ENCODE data around the gene KDM5B. TPM values are rescaled to one million over a fixed set of nuclear protein-coding genes. Genes with fewer than 3 reads are reported as not detected.

Gene KDM5B
- total and polyA plus RNA-seq, 2 experiments from 2014 or later: 141 to 165 TPM

DNA sequence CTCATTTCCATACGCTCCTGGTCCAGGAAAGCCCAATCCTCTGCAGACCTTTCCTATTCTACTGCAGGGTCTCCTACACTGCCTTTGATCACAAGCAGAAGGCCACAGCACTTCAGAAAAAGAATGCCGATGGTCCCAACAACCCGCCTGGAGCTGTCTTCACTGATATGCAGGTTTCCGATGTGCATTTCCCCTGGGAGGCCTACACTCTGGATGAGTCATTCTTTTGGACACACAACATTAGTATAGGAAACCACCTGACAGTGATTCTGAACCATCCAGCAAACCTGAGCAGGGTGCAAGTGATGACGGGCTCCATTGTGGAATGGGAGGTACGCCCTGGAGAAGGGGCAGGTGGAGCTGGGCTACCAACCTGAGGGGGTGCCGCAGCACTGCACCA lies 17.5 kb upstream of the KDM5B start:
- TF ChIP-seq, protein P1, sequence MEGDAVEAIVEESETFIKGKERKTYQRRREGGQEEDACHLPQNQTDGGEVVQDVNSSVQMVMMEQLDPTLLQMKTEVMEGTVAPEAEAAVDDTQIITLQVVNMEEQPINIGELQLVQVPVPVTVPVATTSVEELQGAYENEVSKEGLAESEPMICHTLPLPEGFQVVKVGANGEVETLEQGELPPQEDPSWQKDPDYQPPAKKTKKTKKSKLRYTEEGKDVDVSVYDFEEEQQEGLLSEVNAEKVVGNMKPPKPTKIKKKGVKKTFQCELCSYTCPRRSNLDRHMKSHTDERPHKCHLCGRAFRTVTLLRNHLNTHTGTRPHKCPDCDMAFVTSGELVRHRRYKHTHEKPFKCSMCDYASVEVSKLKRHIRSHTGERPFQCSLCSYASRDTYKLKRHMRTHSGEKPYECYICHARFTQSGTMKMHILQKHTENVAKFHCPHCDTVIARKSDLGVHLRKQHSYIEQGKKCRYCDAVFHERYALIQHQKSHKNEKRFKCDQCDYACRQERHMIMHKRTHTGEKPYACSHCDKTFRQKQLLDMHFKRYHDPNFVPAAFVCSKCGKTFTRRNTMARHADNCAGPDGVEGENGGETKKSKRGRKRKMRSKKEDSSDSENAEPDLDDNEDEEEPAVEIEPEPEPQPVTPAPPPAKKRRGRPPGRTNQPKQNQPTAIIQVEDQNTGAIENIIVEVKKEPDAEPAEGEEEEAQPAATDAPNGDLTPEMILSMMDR (IDR thresholded peaks at IDR 0.05; ENCODE audit: low read depth, low read length): no peak
- Histone ChIP-seq H3K27me3 (no peaks in the 10 kb centered on the region), H3K36me3 (no peaks in the 10 kb centered on the region), H3K27ac (no peak overlapping the region), H3K9me3 (ENCODE audit: low read depth) (no peaks in the 10 kb centered on the region), H3K4me3 (no peak overlapping the region), H3K4me1 (ENCODE audit: low read depth) (peaks cover 8% of the 10 kb centered on the region)
- peak in 1 of 2 donors; percentile 20 for DNase-seq (ENCODE audit: low read depth in 1 of 2, low spot score in 1 of 2)

DNA sequence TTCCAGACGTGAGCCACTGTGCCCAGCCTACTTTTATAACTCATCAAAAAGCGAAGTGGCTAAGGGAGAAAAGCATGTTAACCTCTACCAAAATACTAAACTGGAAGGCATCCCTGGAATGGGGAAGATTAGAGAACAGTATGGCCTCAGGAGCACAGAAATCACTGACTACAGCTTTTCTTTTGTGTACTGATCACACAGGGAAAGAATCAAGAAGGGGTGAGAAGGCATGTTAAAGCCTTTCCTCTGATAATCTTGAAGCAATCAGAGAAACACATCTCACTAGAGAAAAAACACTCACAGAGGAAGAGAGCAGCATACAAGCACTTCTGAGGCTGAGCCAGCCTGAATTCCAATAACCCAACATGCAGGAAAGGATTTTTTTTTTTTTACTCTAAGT lies 13.2 kb upstream of the KDM5B start:
- Histone ChIP-seq H3K27me3 (no peaks in the 10 kb centered on the region), H3K9me3 (ENCODE audit: low read depth) (no peaks in the 10 kb centered on the region), H3K4me1 (ENCODE audit: low read depth) (peaks cover 8% of the 10 kb centered on the region), H3K36me3 (no peaks in the 10 kb centered on the region), H3K27ac (peak overlapping the region; percentile 81), H3K4me3 (no peak overlapping the region)
- peak; percentile 11 to 45 for DNase-seq (ENCODE audit: low read depth in 1 of 2, low spot score in 1 of 2)
- TF ChIP-seq, protein P1 (IDR thresholded peaks at IDR 0.05; ENCODE audit: low read depth, low read length): no peak

DNA sequence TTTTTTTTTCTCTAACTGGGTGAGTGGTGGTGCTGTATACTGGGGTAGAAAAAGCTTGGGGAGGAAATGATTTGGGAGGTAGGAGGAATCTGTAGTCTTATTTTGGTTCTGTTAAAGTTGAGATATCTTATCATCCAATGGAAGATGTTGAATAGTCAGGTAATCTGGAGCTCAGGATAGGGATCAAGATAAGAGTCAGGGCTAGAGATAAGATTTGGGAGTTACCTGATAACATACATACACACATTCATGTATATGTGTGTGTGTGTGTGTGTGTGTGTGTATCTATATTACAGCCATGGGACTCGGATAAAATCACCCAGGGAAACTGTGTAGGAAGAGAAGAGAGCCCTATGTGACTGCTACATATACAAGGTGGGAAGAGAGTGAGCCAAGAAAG lies 10.6 kb upstream of the KDM5B start:
- TF ChIP-seq, protein P1 (IDR thresholded peaks at IDR 0.05; ENCODE audit: low read depth, low read length): no peak
- peaks cover 8% of the 10 kb centered on the region for H3K4me1 ChIP-seq (ENCODE audit: low read depth)
- H3K27me3 ChIP-seq: no peaks in the 10 kb centered on the region
- no peak overlapping the region for H3K27ac ChIP-seq
- no peaks in the 10 kb centered on the region for H3K36me3 ChIP-seq
- H3K9me3 ChIP-seq (ENCODE audit: low read depth): no peaks in the 10 kb centered on the region
- no peak for DNase-seq (ENCODE audit: low read depth in 1 of 2, low spot score in 1 of 2)
- H3K4me3 ChIP-seq: no peak overlapping the region

DNA sequence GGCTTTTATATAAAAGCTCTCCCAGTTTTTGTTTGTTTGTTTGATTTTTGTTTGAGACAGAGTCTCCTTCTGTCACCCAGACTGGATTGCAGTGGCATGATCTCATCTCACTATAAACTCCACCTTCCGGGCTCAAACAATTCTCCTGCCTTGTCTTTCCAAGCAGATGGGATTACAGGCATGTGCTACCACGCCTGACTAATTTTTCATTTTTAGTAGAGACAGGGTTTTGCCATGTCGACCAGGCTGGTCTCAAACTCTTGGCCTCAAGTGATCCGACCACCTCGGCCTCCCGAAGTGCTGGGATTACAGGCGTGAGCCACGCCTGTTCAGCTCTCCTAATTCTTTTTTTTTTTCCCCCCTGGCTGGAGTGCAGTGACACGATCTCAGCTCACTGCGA lies 6.9 kb upstream of the KDM5B start:
- H3K27me3 ChIP-seq: no peaks in the 10 kb centered on the region

DNA sequence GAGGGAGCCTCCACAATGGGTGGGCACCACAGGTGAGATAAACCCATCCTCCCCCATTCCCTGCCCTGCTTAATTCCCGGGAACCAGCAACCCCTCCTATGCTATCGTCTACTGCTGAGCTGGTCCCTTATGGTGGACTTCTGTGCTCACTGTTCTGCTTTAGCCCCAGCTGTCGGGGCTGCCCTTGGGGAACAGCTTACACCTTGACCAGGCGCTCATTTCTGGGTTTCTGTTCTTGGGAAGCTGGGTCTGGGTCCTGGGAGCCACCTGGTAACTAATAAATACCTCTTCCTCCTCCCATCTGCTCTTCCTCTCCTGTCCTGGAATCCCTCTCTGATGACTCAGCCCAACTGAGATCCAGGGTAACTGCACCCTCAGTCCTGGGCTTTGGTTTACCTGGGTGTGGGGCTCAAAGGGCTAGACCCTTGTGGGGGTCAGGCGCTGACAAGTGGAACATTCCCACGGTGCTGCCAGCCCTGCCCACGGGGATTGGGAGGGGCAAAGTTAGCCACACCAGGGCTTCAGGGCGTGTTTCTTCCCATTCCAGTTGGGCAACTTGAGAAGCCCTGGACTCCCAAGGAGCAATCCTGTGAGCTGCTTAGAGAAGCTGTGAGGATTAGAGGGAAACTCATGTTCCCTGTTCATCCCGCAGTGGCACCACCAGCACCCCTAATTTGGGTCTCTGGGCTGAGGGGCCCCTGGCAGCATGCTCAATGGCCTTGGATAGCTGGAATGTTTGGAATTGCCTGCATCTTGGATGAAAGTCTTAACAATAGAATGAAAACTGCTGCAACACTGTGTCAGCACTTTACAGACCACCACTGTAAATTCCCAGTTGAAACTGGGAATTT lies 4.2 kb upstream of the KDM5B start:
- Histone ChIP-seq H3K4me3 (peak overlapping the region; percentile 72), H3K36me3 (no peaks in the 10 kb centered on the region), H3K27ac (no peak overlapping the region), H3K9me3 (ENCODE audit: low read depth) (no peaks in the 10 kb centered on the region), H3K4me1 (ENCODE audit: low read depth) (peaks cover 9% of the 10 kb centered on the region), H3K27me3 (no peaks in the 10 kb centered on the region)
- TF ChIP-seq, protein P1 (IDR thresholded peaks at IDR 0.05; ENCODE audit: low read depth, low read length): no peak
- DNase-seq (ENCODE audit: low read depth in 1 of 2, low spot score in 1 of 2): no peak

More for the DNA sequence above, 6.9 kb upstream of the KDM5B start:
- Histone ChIP-seq H3K4me3 (no peak overlapping the region), H3K36me3 (no peaks in the 10 kb centered on the region), H3K4me1 (ENCODE audit: low read depth) (peaks cover 5% of the 10 kb centered on the region), H3K27ac (no peak overlapping the region), H3K9me3 (ENCODE audit: low read depth) (no peaks in the 10 kb centered on the region)
- TF ChIP-seq, protein P1 (IDR thresholded peaks at IDR 0.05; ENCODE audit: low read depth, low read length): no peak
- DNase-seq (ENCODE audit: low read depth in 1 of 2, low spot score in 1 of 2): no peak
